ENCODE data around the gene FAM193B.
"Not testable (repeated sequence)": the region's sequence is repeated elsewhere in the genome, so short reads cannot be mapped to it uniquely, and the experiment has no call there.

Gene FAM193B

DNA sequence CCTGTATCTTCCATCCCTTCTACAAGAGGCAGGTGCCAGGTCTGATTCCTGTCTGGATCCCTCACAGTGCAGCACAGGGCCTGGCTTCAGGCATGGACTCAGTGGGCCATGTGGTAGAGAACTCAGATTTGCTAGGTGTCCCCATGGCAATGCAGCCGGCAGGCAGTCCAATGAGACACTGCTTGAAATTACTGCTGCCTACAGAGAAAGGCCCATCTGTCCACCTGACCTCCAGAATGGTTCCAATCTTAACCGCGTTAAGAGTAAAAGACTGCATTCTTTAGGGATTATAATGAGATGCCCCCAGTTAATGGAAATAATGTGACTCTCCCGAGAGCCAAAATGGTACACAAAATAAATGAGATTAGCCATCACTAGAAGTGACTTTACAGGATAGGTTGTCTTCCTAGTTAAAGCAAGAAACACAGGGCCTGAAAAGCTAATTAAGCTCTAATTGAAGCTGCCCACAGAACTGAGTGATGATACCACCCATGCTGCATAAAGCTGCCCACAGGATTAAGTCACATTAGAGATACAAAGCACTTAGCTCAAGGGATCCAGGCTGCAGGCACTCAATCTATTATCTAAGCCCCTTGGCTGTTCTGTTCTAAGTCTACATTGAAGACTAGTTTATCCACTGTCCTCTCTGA is 11.4 kb downstream of the FAM193B start:
- Histone ChIP-seq H3K4me3 (ENCODE audit: low read length) (no peak overlapping the region), H2AFZ (ENCODE audit: low read depth, low read length) (no peak overlapping the region), H3K27me3 (ENCODE audit: insufficient read depth, low read length) (no peaks in the 10 kb centered on the region), H3K4me1 (ENCODE audit: insufficient read depth, low read length) (peaks cover 25% of the 10 kb centered on the region), H3K36me3 (ENCODE audit: insufficient read depth, low read length) (peaks cover 30% of the 10 kb centered on the region), H3K9me3 (ENCODE audit: low read length) (no peaks in the 10 kb centered on the region)

DNA sequence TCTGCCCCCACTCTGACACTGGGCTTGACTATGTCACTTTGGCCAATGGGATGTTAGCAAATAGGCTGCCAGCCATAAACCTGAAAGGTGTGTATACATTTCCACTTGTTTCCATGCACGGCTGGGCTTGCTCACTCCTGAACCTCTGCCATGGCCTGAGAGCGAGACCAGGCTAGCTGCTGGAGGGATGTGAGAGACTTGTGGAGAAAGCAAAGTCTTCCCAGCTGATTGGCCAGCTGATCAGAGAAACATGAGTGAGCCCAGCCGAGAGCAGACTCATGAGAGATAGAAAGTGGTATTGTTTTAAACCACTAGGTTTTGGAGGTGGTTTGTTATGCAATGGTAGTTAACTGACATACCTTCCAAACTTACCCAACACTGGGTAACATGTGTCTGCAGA is 13.9 kb downstream of the FAM193B start:
- H3K27me3 ChIP-seq (ENCODE audit: insufficient read depth, low read length) = no peaks in the 10 kb centered on the region
- H3K4me3 ChIP-seq (ENCODE audit: low read length) = no peak overlapping the region
- H2AFZ ChIP-seq (ENCODE audit: low read depth, low read length) = no peak overlapping the region
- H3K9me3 ChIP-seq (ENCODE audit: low read length) = no peaks in the 10 kb centered on the region
- H3K4me1 ChIP-seq (ENCODE audit: insufficient read depth, low read length) = peaks cover 10% of the 10 kb centered on the region
- H3K36me3 ChIP-seq (ENCODE audit: insufficient read depth, low read length) = peaks cover 50% of the 10 kb centered on the region

GRCh38 chr5:177539411-177539810 is 15.0 kb downstream of the FAM193B start:
- peaks cover 56% of the 10 kb centered on the region for H3K36me3 ChIP-seq (ENCODE audit: insufficient read depth, low read length)
- no peaks in the 10 kb centered on the region for H3K27me3 ChIP-seq (ENCODE audit: insufficient read depth, low read length)
- H3K4me3 ChIP-seq (ENCODE audit: low read length) = no peak overlapping the region
- H3K4me1 ChIP-seq (ENCODE audit: insufficient read depth, low read length) = peaks cover 7% of the 10 kb centered on the region
- no peaks in the 10 kb centered on the region for H3K9me3 ChIP-seq (ENCODE audit: low read length)
- H2AFZ ChIP-seq (ENCODE audit: low read depth, low read length) = no peak overlapping the region

DNA sequence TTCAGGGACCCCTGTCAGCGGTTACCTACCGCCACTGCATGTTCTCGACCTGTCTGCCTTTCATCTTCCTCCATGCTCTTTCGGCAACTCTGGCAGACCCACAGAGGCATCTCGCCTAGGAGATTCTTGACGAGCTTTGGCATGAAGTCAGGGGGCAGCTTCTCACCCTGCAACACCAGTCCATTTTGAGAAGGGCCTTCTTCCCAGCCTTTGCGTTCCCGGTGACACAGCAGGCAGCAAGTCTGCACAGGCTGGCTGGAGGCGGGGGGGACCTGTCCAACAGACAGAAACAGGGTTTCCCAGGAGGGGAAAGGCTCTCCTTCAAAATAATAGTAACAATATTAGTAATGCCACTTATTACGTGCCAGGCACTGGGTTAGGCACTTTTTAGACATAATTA is 15.5 kb downstream of the FAM193B start:
- peaks cover 7% of the 10 kb centered on the region for H3K4me1 ChIP-seq (ENCODE audit: insufficient read depth, low read length)
- no peaks in the 10 kb centered on the region for H3K9me3 ChIP-seq (ENCODE audit: low read length)
- H3K36me3 ChIP-seq (ENCODE audit: insufficient read depth, low read length) = peaks cover 57% of the 10 kb centered on the region
- H2AFZ ChIP-seq (ENCODE audit: low read depth, low read length) = no peak overlapping the region
- H3K4me3 ChIP-seq (ENCODE audit: low read length) = no peak overlapping the region
- H3K27me3 ChIP-seq (ENCODE audit: insufficient read depth, low read length) = no peaks in the 10 kb centered on the region

- H3K4me3 ChIP-seq (ENCODE audit: low read length) = no peak overlapping the region
These were observed 16.7 kb downstream of the FAM193B start for GRCh38 chr5:177537389-177538361.

DNA sequence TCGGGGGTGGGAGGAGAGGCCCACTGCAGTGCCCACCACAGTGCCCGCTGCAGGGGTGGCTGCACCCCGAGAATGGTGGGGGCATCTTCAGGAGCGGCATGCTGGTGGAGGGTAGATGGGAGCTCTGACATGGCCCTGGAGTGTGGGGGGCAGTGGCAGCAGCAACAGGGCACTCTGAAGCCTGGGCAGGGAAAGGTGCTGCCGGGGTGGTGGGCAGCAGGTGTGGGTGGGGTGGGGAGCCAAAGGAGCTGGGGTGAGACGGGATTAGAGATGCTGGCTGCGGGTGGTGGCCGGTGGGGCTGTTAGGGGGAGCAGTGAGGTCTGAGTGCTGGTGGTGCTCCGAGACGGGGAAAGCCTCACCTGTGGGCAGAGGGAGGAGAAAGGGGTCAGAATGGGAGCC is 18.0 kb downstream of the FAM193B start:
- Histone ChIP-seq H3K4me3 (ENCODE audit: low read length) (no peak overlapping the region), H3K36me3 (ENCODE audit: insufficient read depth, low read length) (peaks cover 69% of the 10 kb centered on the region), H2AFZ (ENCODE audit: low read depth, low read length) (no peak overlapping the region), H3K4me1 (ENCODE audit: insufficient read depth, low read length) (no peaks in the 10 kb centered on the region), H3K9me3 (ENCODE audit: low read length) (no peaks in the 10 kb centered on the region), H3K27me3 (ENCODE audit: insufficient read depth, low read length) (no peaks in the 10 kb centered on the region)

More at GRCh38 chr5:177537389-177538361, 16.7 kb downstream of the FAM193B start:
- Histone ChIP-seq H2AFZ (ENCODE audit: low read depth, low read length) (no peak overlapping the region), H3K9me3 (ENCODE audit: low read length) (no peaks in the 10 kb centered on the region), H3K36me3 (ENCODE audit: insufficient read depth, low read length) (peaks cover 66% of the 10 kb centered on the region), H3K4me1 (ENCODE audit: insufficient read depth, low read length) (no peaks in the 10 kb centered on the region), H3K27me3 (ENCODE audit: insufficient read depth, low read length) (no peaks in the 10 kb centered on the region)

DNA sequence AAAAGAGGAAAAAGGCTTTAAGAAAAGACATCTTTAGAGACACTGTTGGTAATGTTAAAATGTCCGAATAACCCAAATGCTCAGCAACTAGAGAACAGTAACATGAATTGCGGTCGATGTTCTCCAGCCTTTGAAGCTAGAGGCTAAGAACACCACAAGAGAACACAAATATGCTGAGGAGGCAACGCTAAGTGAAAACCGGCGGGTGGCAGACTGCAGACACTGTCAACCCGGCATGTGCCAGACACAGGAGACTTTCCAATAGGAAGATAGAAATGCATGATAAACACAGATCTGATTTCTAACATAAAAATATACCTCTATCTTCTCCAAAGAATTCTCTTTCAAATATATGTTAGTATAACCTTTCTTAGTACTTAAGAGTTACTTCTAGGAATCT is 19.2 kb downstream of the FAM193B start:
- H3K27me3 ChIP-seq (ENCODE audit: insufficient read depth, low read length) = no peaks in the 10 kb centered on the region
- no peaks in the 10 kb centered on the region for H3K4me1 ChIP-seq (ENCODE audit: insufficient read depth, low read length)
- H3K36me3 ChIP-seq (ENCODE audit: insufficient read depth, low read length) = peaks cover 78% of the 10 kb centered on the region
- no peaks in the 10 kb centered on the region for H3K9me3 ChIP-seq (ENCODE audit: low read length)
- no peak overlapping the region for H2AFZ ChIP-seq (ENCODE audit: low read depth, low read length)
- no peak overlapping the region for H3K4me3 ChIP-seq (ENCODE audit: low read length)

DNA sequence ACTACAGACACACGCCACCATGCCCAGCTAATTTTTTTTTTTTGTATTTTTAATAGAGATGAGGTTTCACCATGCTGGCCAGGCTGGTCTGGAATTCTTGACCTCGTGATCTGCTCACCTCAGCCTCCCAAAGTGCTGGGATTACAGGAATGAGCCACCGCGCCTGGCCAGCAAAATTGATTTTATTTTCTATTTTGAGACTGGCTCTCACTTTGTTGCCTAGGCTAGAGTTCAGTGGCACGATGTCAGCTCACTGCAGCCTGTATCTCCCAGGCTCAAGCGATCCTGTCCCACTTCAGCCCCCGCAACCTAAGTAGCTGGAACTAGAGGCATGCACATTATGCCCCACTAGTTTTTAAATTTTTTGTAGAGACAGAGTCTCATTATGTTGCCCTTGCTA is 19.9 kb downstream of the FAM193B start:
- H2AFZ ChIP-seq (ENCODE audit: low read depth, low read length); H3K27me3 ChIP-seq (ENCODE audit: insufficient read depth, low read length); H3K4me1 ChIP-seq (ENCODE audit: insufficient read depth, low read length); H3K9me3 ChIP-seq (ENCODE audit: low read length); H3K4me3 ChIP-seq (ENCODE audit: low read length): not testable (repeated sequence)
- H3K36me3 ChIP-seq (ENCODE audit: insufficient read depth, low read length) = peaks cover 81% of the 10 kb centered on the region

DNA sequence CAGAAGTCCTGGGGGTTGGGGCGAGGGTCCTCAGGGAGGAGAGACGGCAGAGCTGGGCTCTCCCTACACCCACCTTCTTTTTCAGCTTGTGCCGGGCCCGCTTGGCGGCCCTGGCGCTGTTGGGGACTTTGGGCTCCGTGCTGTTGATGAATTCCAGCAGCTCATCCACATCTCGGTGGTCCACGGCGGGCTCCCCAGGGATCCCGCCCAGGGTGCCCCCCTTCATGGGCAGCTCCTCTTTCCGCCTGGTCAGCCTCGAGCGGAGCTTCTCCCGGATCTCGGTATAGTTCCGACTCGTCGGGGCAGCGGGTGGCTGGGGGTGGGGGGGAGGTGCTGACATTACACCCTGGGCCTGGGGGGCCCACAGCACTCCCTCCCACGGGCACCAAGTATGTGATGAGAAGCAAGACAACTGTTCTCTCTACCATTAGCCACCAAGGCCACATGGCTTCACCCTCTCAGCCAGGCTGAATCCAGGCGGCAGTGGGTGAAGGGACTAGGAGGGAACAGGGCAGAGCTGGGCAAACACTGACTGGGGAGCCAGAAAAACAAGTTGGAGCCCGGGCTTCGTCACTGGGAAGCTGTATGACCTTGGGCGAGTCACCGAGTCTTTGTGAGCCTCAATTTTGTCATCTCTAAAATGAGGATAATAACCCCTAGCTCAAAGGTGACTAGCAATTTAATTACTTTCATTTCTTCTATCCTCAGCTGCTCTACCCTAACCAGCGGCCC is 23.0 kb downstream of the FAM193B start:
- Histone ChIP-seq H3K27me3 (ENCODE audit: insufficient read depth, low read length) (no peaks in the 10 kb centered on the region), H3K9me3 (ENCODE audit: low read length) (no peaks in the 10 kb centered on the region), H3K36me3 (ENCODE audit: insufficient read depth, low read length) (peaks cover 77% of the 10 kb centered on the region), H3K4me1 (ENCODE audit: insufficient read depth, low read length) (no peaks in the 10 kb centered on the region), H2AFZ (ENCODE audit: low read depth, low read length) (no peak overlapping the region), H3K4me3 (ENCODE audit: low read length) (no peak overlapping the region)

GRCh38 chr5:177530638-177531037 is 23.7 kb downstream of the FAM193B start:
- H3K4me3 ChIP-seq (ENCODE audit: low read length) = no peak overlapping the region
- H2AFZ ChIP-seq (ENCODE audit: low read depth, low read length) = no peak overlapping the region
- H3K4me1 ChIP-seq (ENCODE audit: insufficient read depth, low read length) = no peaks in the 10 kb centered on the region
- peaks cover 77% of the 10 kb centered on the region for H3K36me3 ChIP-seq (ENCODE audit: insufficient read depth, low read length)
- H3K9me3 ChIP-seq (ENCODE audit: low read length) = no peaks in the 10 kb centered on the region
- no peaks in the 10 kb centered on the region for H3K27me3 ChIP-seq (ENCODE audit: insufficient read depth, low read length)

- peaks cover 83% of the 10 kb centered on the region for H3K36me3 ChIP-seq (ENCODE audit: insufficient read depth, low read length)
- H3K9me3 ChIP-seq (ENCODE audit: low read length) = no peaks in the 10 kb centered on the region
- H3K4me3 ChIP-seq (ENCODE audit: low read length) = no peak overlapping the region
- H3K4me1 ChIP-seq (ENCODE audit: insufficient read depth, low read length) = no peaks in the 10 kb centered on the region
- no peak overlapping the region for H2AFZ ChIP-seq (ENCODE audit: low read depth, low read length)
- no peaks in the 10 kb centered on the region for H3K27me3 ChIP-seq (ENCODE audit: insufficient read depth, low read length)
These were observed 24.8 kb downstream of the FAM193B start for GRCh38 chr5:177529247-177530203.

DNA sequence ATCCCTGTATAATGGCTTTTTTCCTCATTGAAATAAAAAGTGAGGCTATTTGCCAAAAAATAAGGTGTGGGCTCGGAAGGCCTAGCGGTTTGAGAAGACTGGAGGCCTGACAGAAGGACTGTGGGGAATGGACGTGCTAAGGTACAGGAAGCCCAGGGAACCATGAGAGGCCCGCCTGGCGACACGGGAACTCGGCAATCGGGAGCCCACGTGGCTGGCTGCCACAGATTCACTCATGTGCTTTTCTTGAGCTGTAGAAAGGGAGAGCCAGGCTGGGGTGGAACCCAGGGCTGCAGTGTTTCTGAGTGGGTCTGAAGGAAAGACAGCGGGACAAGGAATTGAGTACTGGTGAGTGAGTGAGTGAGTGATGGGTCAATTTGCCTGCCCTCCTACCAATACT is 25.7 kb downstream of the FAM193B start:
- Histone ChIP-seq H3K36me3 (ENCODE audit: insufficient read depth, low read length) (peaks cover 87% of the 10 kb centered on the region), H2AFZ (ENCODE audit: low read depth, low read length) (no peak overlapping the region), H3K4me3 (ENCODE audit: low read length) (no peak overlapping the region), H3K9me3 (ENCODE audit: low read length) (no peaks in the 10 kb centered on the region), H3K27me3 (ENCODE audit: insufficient read depth, low read length) (no peaks in the 10 kb centered on the region), H3K4me1 (ENCODE audit: insufficient read depth, low read length) (no peaks in the 10 kb centered on the region)

Measured in neuron (in vitro differentiated cells).